Osteocyte (in vitro differentiated cells): ENCODE data around the gene PADI4. TPM values are rescaled to one million over a fixed set of nuclear protein-coding genes. Genes with fewer than 3 reads are reported as not detected.
A peak's percentile ranks its signal among the peaks of the same experiment; 100 is the strongest.

Source experiments
- DNase-seq: peaks from one replicate; pipeline ENCODE4 v3.0.0; 2021; ENCODE audit warnings: mixed read lengths; ENCODE audit not compliant: unreplicated experiment; ENCODE audit errors: extremely low spot score
- H3K27ac Mint-ChIP-seq: one replicate; pipeline ENCODE4 v1.8.0; 2021; ENCODE audit warnings: mild to moderate bottlenecking, mixed read lengths; ENCODE audit not compliant: unreplicated experiment
- H3K27me3 Mint-ChIP-seq: one replicate; pipeline ENCODE4 v1.8.0; 2021; ENCODE audit warnings: mixed read lengths; ENCODE audit not compliant: unreplicated experiment
- H3K36me3 Mint-ChIP-seq: one replicate; pipeline ENCODE4 v1.8.0; 2021; ENCODE audit warnings: mixed read lengths; ENCODE audit not compliant: unreplicated experiment
- H3K4me1 Mint-ChIP-seq: one replicate; pipeline ENCODE4 v1.8.0; 2021; ENCODE audit warnings: mixed read lengths; ENCODE audit not compliant: unreplicated experiment
- H3K4me3 Mint-ChIP-seq: one replicate; pipeline ENCODE4 v1.8.0; 2021; ENCODE audit warnings: mild to moderate bottlenecking, moderate library complexity, mixed read lengths; ENCODE audit not compliant: unreplicated experiment
- H3K9me3 Mint-ChIP-seq: one replicate; pipeline ENCODE4 v1.8.0; 2021; ENCODE audit warnings: mixed read lengths; ENCODE audit not compliant: unreplicated experiment
- total RNA-seq: library from RNA; stranded (reverse); gene quantifications from 2 replicates; pipeline ENCODE4 v1.2.1, GENCODE V29; 2021
- TF ChIP-seq, protein P1 (sequence below): fragments of 200-600 bp; sonication (generic); IDR thresholded peaks from 2 replicates; pipeline ENCODE4 v1.5.0; 2021; ENCODE audit warnings: antibody characterized with exemption, mild to moderate bottlenecking, moderate library complexity

PADI4 gene
- total RNA-seq, 1 donor from 2014 or later, result not detected

DNA sequence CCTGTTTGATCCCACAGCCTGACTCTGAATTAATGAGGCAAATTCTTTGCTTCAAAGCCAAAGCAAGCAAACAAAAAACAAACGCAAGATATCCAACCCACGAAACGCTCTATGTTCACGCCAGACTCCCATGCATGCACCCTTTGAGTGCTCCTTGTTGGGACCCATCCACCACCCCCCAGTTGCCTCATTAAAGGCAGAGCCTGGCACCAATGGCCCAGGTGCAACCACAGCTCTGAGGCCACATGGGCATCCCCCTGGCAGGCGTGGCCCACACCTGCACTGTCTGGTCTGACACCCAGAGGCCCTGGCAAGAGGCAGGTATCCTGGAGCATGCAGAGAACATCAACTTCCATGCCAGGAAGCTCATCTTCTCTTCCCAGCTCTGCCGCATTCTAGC lies 1.1 kb upstream of the PADI4 start:
- TF ChIP-seq, protein P1, sequence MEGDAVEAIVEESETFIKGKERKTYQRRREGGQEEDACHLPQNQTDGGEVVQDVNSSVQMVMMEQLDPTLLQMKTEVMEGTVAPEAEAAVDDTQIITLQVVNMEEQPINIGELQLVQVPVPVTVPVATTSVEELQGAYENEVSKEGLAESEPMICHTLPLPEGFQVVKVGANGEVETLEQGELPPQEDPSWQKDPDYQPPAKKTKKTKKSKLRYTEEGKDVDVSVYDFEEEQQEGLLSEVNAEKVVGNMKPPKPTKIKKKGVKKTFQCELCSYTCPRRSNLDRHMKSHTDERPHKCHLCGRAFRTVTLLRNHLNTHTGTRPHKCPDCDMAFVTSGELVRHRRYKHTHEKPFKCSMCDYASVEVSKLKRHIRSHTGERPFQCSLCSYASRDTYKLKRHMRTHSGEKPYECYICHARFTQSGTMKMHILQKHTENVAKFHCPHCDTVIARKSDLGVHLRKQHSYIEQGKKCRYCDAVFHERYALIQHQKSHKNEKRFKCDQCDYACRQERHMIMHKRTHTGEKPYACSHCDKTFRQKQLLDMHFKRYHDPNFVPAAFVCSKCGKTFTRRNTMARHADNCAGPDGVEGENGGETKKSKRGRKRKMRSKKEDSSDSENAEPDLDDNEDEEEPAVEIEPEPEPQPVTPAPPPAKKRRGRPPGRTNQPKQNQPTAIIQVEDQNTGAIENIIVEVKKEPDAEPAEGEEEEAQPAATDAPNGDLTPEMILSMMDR, result no peak
- no peak for DNase-seq
- H3K9me3 Mint-ChIP-seq, result peaks cover 10% of the 10 kb centered on the region
- no peak overlapping the region for H3K4me3 Mint-ChIP-seq
- H3K36me3 Mint-ChIP-seq, result peaks cover 7% of the 10 kb centered on the region
- peaks cover 41% of the 10 kb centered on the region for H3K4me1 Mint-ChIP-seq
- H3K27me3 Mint-ChIP-seq, result peaks cover 2% of the 10 kb centered on the region
- H3K27ac Mint-ChIP-seq, result no peak overlapping the region

GRCh38 chr1:17307329-17307728 lies 668 bp upstream of the PADI4 start:
- peaks cover 3% of the 10 kb centered on the region for H3K36me3 Mint-ChIP-seq
- peaks cover 6% of the 10 kb centered on the region for H3K9me3 Mint-ChIP-seq
- H3K4me1 Mint-ChIP-seq, result peaks cover 42% of the 10 kb centered on the region
- no peak overlapping the region for H3K4me3 Mint-ChIP-seq
- peaks cover 2% of the 10 kb centered on the region for H3K27me3 Mint-ChIP-seq
- H3K27ac Mint-ChIP-seq, result no peak overlapping the region
- TF ChIP-seq, protein P1, result no peak
- DNase-seq, result no peak

DNA sequence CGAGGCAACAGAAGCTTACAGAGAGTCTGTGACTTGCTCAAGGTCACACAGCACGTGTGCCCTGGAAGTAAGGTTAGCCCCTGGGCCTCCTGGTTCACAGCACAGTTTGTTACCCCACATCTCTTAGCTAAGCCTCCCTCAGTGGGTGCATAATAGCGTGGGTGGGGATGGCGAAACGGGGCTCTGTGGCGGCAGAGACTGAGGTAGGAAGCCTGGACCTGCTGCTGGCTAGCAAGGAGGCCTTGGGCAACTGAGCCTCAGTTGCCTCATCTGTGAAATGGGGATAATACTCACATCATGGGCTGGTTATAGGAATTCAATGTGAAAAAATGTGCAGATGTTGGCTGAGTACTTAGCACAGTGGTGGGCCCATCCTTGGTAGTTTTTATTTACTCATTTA lies 596 bp downstream of the PADI4 start:
- Mint-ChIP-seq H3K9me3 (no peaks in the 10 kb centered on the region), H3K4me1 (peaks cover 42% of the 10 kb centered on the region), H3K36me3 (no peaks in the 10 kb centered on the region), H3K4me3 (no peak overlapping the region), H3K27ac (no peak overlapping the region), H3K27me3 (peaks cover 2% of the 10 kb centered on the region)
- TF ChIP-seq, protein P1, result no peak
- DNase-seq, result no peak

GRCh38 chr1:17309426-17310067 lies 1.6 kb downstream of the PADI4 start:
- Mint-ChIP-seq H3K9me3 (no peaks in the 10 kb centered on the region), H3K36me3 (no peaks in the 10 kb centered on the region), H3K27me3 (peaks cover 2% of the 10 kb centered on the region), H3K4me3 (no peak overlapping the region), H3K27ac (peak overlapping the region; percentile 23), H3K4me1 (peaks cover 45% of the 10 kb centered on the region)
- no peak for DNase-seq
- TF ChIP-seq, protein P1, result no peak

GRCh38 chr1:17310068-17310640 lies 2.2 kb downstream of the PADI4 start:
- Mint-ChIP-seq H3K4me1 (peaks cover 45% of the 10 kb centered on the region), H3K9me3 (no peaks in the 10 kb centered on the region), H3K27me3 (peaks cover 2% of the 10 kb centered on the region), H3K4me3 (no peak overlapping the region), H3K36me3 (no peaks in the 10 kb centered on the region), H3K27ac (no peak overlapping the region)
- TF ChIP-seq, protein P1, result no peak
- no peak for DNase-seq
